ENCODE data around the gene GORASP1. TPM values are rescaled to one million over a fixed set of nuclear protein-coding genes. Genes with fewer than 3 reads are reported as not detected.
A peak's percentile ranks its signal among the peaks of the same experiment; 100 is the strongest.

Gene GORASP1
- total RNA-seq, 1 donor from 2014 or later, result 71.5 TPM

- DNase-seq (ENCODE audit: low spot score in 2 of 2, unreplicated experiment in 2 of 2), result no peak
- TF ChIP-seq CTCF (IDR thresholded peaks at IDR 0.05; ENCODE audit: unreplicated experiment), result no peak
- Mint-ChIP-seq H3K4me3 (peak overlapping the region; percentile 97), H3K27me3 (ENCODE audit: low read depth) (no peaks in the 10 kb centered on the region), H3K36me3 (peaks cover 6% of the 10 kb centered on the region), H3K4me1 (peaks cover 76% of the 10 kb centered on the region), H3K27ac (peak overlapping the region; percentile 99), H3K9me3 (no peaks in the 10 kb centered on the region)
Measured at GRCh38 chr3:39150148-39150802, 42.8 kb upstream of the GORASP1 start.

- Mint-ChIP-seq H3K27ac (peak overlapping the region; percentile 99), H3K27me3 (ENCODE audit: low read depth) (no peaks in the 10 kb centered on the region), H3K4me3 (peak overlapping the region; percentile 97), H3K4me1 (peaks cover 77% of the 10 kb centered on the region), H3K9me3 (no peaks in the 10 kb centered on the region), H3K36me3 (peaks cover 8% of the 10 kb centered on the region)
- no peak for TF ChIP-seq CTCF (IDR thresholded peaks at IDR 0.05; ENCODE audit: unreplicated experiment)
- DNase-seq (ENCODE audit: low spot score in 2 of 2, unreplicated experiment in 2 of 2), result no peak
Measured at GRCh38 chr3:39149498-39150147, 42.2 kb upstream of the GORASP1 start.

- H3K27ac Mint-ChIP-seq, result peak overlapping the region; percentile 99
- H3K9me3 Mint-ChIP-seq, result no peaks in the 10 kb centered on the region
Measured at GRCh38 chr3:39149059-39149455, 41.6 kb upstream of the GORASP1 start.

GRCh38 chr3:39148435-39149058 is 41.1 kb upstream of the GORASP1 start:
- Mint-ChIP-seq H3K9me3 (no peaks in the 10 kb centered on the region), H3K27me3 (ENCODE audit: low read depth) (no peaks in the 10 kb centered on the region), H3K36me3 (peaks cover 13% of the 10 kb centered on the region), H3K4me1 (peaks cover 74% of the 10 kb centered on the region), H3K4me3 (peak overlapping the region; percentile 97), H3K27ac (peak overlapping the region; percentile 99)
- no peak for DNase-seq (ENCODE audit: low spot score in 2 of 2, unreplicated experiment in 2 of 2)
- TF ChIP-seq CTCF (IDR thresholded peaks at IDR 0.05; ENCODE audit: unreplicated experiment), result no peak

More at GRCh38 chr3:39149059-39149455, 41.6 kb upstream of the GORASP1 start:
- TF ChIP-seq CTCF (IDR thresholded peaks at IDR 0.05; ENCODE audit: unreplicated experiment), result no peak
- Mint-ChIP-seq H3K4me1 (peaks cover 74% of the 10 kb centered on the region), H3K4me3 (peak overlapping the region; percentile 97), H3K36me3 (peaks cover 12% of the 10 kb centered on the region), H3K27me3 (ENCODE audit: low read depth) (no peaks in the 10 kb centered on the region)
- no peak for DNase-seq (ENCODE audit: low spot score in 2 of 2, unreplicated experiment in 2 of 2)

GRCh38 chr3:39147711-39148434 is 40.4 kb upstream of the GORASP1 start:
- Mint-ChIP-seq H3K4me1 (peaks cover 74% of the 10 kb centered on the region), H3K36me3 (peaks cover 17% of the 10 kb centered on the region), H3K4me3 (peak overlapping the region; percentile 51), H3K9me3 (no peaks in the 10 kb centered on the region), H3K27ac (peak overlapping the region; percentile 99), H3K27me3 (ENCODE audit: low read depth) (no peaks in the 10 kb centered on the region)
- no peak for TF ChIP-seq CTCF (IDR thresholded peaks at IDR 0.05; ENCODE audit: unreplicated experiment)
- no peak for DNase-seq (ENCODE audit: low spot score in 2 of 2, unreplicated experiment in 2 of 2)

All from mesothelial cell of epicardium (in vitro differentiated cells).